Ishikawa (cell line): Measurements from ENCODE around the gene PARD6G.

Experiments used
- CEBPB ChIP-seq: IDR thresholded peaks from 2 replicates; pipeline ENCODE4 v1.6.1; 2012
- CREB1 ChIP-seq: IDR thresholded peaks from 2 replicates; pipeline ENCODE4 v1.6.1; 2012; ENCODE audit warnings: low read depth
- EGR1 ChIP-seq: IDR thresholded peaks from 2 replicates; pipeline ENCODE4 v1.6.1; 2012
- EP300 ChIP-seq: IDR thresholded peaks from 2 replicates; pipeline ENCODE4 v1.6.1; 2012; ENCODE audit warnings: borderline replicate concordance
- FOXM1 ChIP-seq: IDR thresholded peaks from 2 replicates; pipeline ENCODE4 v1.6.1; 2012; ENCODE audit warnings: low read depth, borderline replicate concordance
- NFIC ChIP-seq: IDR thresholded peaks from 2 replicates; pipeline ENCODE4 v1.6.1; 2012
- RAD21 ChIP-seq: IDR thresholded peaks from 2 replicates; pipeline ENCODE4 v1.6.1; 2012; ENCODE audit warnings: low read depth
- REST ChIP-seq: IDR thresholded peaks from 2 replicates; pipeline ENCODE4 v1.6.1; 2012; ENCODE audit warnings: low read depth, mild to moderate bottlenecking
- TAF1 ChIP-seq: IDR thresholded peaks from 2 replicates; pipeline ENCODE4 v1.6.1; 2012; ENCODE audit warnings: low read depth, mild to moderate bottlenecking
- TCF12 ChIP-seq: IDR thresholded peaks from 2 replicates; pipeline ENCODE4 v1.6.1; 2012; ENCODE audit warnings: low read depth
- TEAD4 ChIP-seq: IDR thresholded peaks from 2 replicates; pipeline ENCODE4 v1.6.1; 2012
- YY1 ChIP-seq: IDR thresholded peaks from 2 replicates; pipeline ENCODE4 v1.6.1; 2012; ENCODE audit warnings: low read depth
- ZBTB7A ChIP-seq: IDR thresholded peaks from 2 replicates; pipeline ENCODE4 v1.6.1; 2012; ENCODE audit warnings: low read depth
- TF ChIP-seq, protein P1 (sequence below): IDR thresholded peaks from 2 replicates; pipeline ENCODE4 v1.6.1; 2012
- TF ChIP-seq, protein P2 (sequence below): IDR thresholded peaks from 2 replicates; pipeline ENCODE4 v1.6.1; 2012

The PARD6G gene

GRCh38 chr18:80167331-80167730 lies 80.0 kb downstream of the PARD6G start:
- TF ChIP-seq, protein P1, sequence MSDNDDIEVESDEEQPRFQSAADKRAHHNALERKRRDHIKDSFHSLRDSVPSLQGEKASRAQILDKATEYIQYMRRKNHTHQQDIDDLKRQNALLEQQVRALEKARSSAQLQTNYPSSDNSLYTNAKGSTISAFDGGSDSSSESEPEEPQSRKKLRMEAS, result no peak
- TF ChIP-seq NFIC, result no peak
- no peak for TF ChIP-seq REST
- TF ChIP-seq CREB1, result no peak
- no peak for TF ChIP-seq YY1
- no peak for TF ChIP-seq CEBPB
- TF ChIP-seq EP300, result no peak

GRCh38 chr18:80166725-80167124 lies 80.6 kb downstream of the PARD6G start:
- TF ChIP-seq, protein P1, result no peak
- TF ChIP-seq CREB1 (no peak), RAD21 (no peak), TAF1 (no peak), YY1 (no peak), CEBPB (no peak), ZBTB7A (no peak), REST (no peak), TCF12 (no peak), EP300 (no peak)
- TF ChIP-seq, protein P2, sequence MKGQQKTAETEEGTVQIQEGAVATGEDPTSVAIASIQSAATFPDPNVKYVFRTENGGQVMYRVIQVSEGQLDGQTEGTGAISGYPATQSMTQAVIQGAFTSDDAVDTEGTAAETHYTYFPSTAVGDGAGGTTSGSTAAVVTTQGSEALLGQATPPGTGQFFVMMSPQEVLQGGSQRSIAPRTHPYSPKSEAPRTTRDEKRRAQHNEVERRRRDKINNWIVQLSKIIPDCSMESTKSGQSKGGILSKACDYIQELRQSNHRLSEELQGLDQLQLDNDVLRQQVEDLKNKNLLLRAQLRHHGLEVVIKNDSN, result no peak

GRCh38 chr18:80166240-80166639 lies 81.1 kb downstream of the PARD6G start:
- no peak for TF ChIP-seq RAD21
- TF ChIP-seq TCF12, result no peak
- TF ChIP-seq, protein P1, result no peak
- TF ChIP-seq EGR1, result no peak
- no peak for TF ChIP-seq CREB1
- no peak for TF ChIP-seq NFIC
- no peak for TF ChIP-seq EP300
- no peak for TF ChIP-seq REST
- no peak for TF ChIP-seq ZBTB7A
- TF ChIP-seq TEAD4, result no peak
- no peak for TF ChIP-seq CEBPB
- TF ChIP-seq, protein P2, result no peak
- TF ChIP-seq FOXM1, result no peak
- no peak for TF ChIP-seq TAF1
- TF ChIP-seq YY1, result no peak

DNA sequence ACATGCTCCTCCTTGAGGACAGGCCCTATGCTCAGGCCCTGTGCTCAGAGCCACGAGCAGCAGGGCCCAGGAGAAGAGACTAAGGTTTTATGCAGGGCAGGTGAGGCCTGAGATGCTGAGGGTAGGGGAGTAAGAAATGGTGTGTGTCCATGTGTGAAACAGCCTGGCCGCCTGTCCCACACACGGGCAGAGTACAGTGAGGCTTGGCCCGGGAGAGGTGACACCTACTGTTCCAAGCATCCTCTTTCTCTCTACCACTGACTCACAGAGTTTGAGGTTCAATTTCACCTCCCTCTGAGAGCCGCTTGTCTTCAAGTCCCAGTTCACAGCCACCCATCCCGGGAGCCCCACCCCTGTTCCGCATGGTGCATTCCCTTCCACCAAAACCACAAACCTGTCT lies 84.1 kb downstream of the PARD6G start:
- no peak for TF ChIP-seq EGR1
- TF ChIP-seq NFIC, result no peak
- no peak for TF ChIP-seq FOXM1
- TF ChIP-seq TEAD4, result no peak
- no peak for TF ChIP-seq ZBTB7A
- TF ChIP-seq YY1, result no peak
- no peak for TF ChIP-seq CREB1
- TF ChIP-seq REST, result no peak
